GM23248 (cell line): ENCODE data around the gene NCF1. TPM values are rescaled to one million over a fixed set of nuclear protein-coding genes. Genes with fewer than 3 reads are reported as not detected.
"Not testable (repeated sequence)": the region's sequence is repeated elsewhere in the genome, so short reads cannot be mapped to it uniquely, and the experiment has no call there.

Experiments
- DNase-seq: peaks from one replicate; pipeline ENCODE4 v3.0.0-alpha.2; 2015
- H2AFZ ChIP-seq: fragments of 200-600 bp; sonication (generic); 2 replicates; pipeline ENCODE4 v1.6.1; 2016; ENCODE audit warnings: antibody characterized with exemption
- H3F3A ChIP-seq: fragments of 200-600 bp; sonication (generic); 2 replicates; pipeline ENCODE4 v1.6.1; 2016; ENCODE audit warnings: mild to moderate bottlenecking, antibody characterized with exemption, mixed run types; ENCODE audit not compliant: insufficient read depth
- H3K27ac ChIP-seq: fragments of 200-600 bp; sonication (generic); 2 replicates; pipeline ENCODE4 v1.5.1; 2016; ENCODE audit warnings: mild to moderate bottlenecking
- H3K27me3 ChIP-seq: fragments of 200-600 bp; sonication (generic); replicated peaks from 2 replicates; pipeline ENCODE4 v1.6.1; 2016; ENCODE audit warnings: mild to moderate bottlenecking; ENCODE audit not compliant: insufficient read depth
- H3K36me3 ChIP-seq: fragments of 200-600 bp; sonication (generic); 2 replicates; pipeline ENCODE4 v1.6.1; 2016; ENCODE audit warnings: low read depth, mild to moderate bottlenecking
- H3K4me1 ChIP-seq: fragments of 200-600 bp; sonication (generic); 2 replicates; pipeline ENCODE4 v1.6.1; 2016; ENCODE audit warnings: mild to moderate bottlenecking; ENCODE audit not compliant: insufficient read depth
- H3K4me2 ChIP-seq: fragments of 200-600 bp; sonication (generic); one replicate; pipeline ENCODE4 v1.6.1; 2016; ENCODE audit warnings: mild to moderate bottlenecking; ENCODE audit not compliant: unreplicated experiment
- H3K4me3 ChIP-seq: fragments of 200-600 bp; sonication (generic); 2 replicates; pipeline ENCODE4 v1.5.1; 2016; ENCODE audit warnings: mild to moderate bottlenecking
- H3K79me2 ChIP-seq: fragments of 200-600 bp; sonication (generic); 2 replicates; pipeline ENCODE4 v1.6.1; 2016; ENCODE audit warnings: mild to moderate bottlenecking; ENCODE audit not compliant: insufficient read depth
- H3K9ac ChIP-seq: fragments of 200-600 bp; sonication (generic); 2 replicates; pipeline ENCODE4 v1.6.1; 2016; ENCODE audit warnings: mild to moderate bottlenecking
- H3K9me2 ChIP-seq: fragments of 200-600 bp; sonication (generic); 2 replicates; pipeline ENCODE4 v1.6.1; 2016; ENCODE audit warnings: mixed run types, mild to moderate bottlenecking, moderate library complexity; ENCODE audit not compliant: insufficient read depth
- H3K9me3 ChIP-seq: fragments of 200-600 bp; sonication (generic); one replicate; pipeline ENCODE4 v1.6.1; 2017; ENCODE audit warnings: low read depth
- H4K20me1 ChIP-seq: fragments of 200-600 bp; sonication (generic); 2 replicates; pipeline ENCODE4 v1.6.0; 2016; ENCODE audit not compliant: insufficient read depth
- WGBS, 2 experiments: methylation state at CpG; one replicate each; pipeline ENCODE4 v1.1.6; 2015 to 2017; ENCODE audit warnings: low lambda C conversion rate in 2 of 2, low coverage in 1 of 2; ENCODE audit errors: missing lambda C conversion rate in 2 of 2; 5-methylcytosine and 5-hydroxymethylcytosine counted together
- in situ Hi-C: fragments of 300-500 bp; cut with MboI; formaldehyde crosslinking; loops from 2 replicates; pipeline ENCODE4 v1.15.0; 2020
- polyA plus RNA-seq: library from polyadenylated mRNA; unstranded; fragments of >200 nt; fragmentation: Nextera tagmentation; extraction: Ambion mirVana; gene quantifications from 2 replicates; pipeline ENCODE4 v1.2.1, GENCODE V29; 2016
- total RNA-seq: library from RNA; depleted of rRNA; stranded (reverse); fragments of >200 nt; shearing (Covaris generic); gene quantifications from 2 replicates; pipeline ENCODE4 v1.2.3, GENCODE V29; 2014; rRNA removed

Gene NCF1
- total and polyA plus RNA-seq, 2 experiments from 2014 or later, result not detected

- WGBS, 2 experiments, result 26 to 40% methylated on average over 1 to 3 of the region's 4 CpGs
- in situ Hi-C loops, H3K9me3 ChIP-seq, H3K36me3 ChIP-seq, H3K79me2 ChIP-seq, H3F3A ChIP-seq, H3K4me1 ChIP-seq, H3K27me3 ChIP-seq, DNase-seq, H3K9me2 ChIP-seq, H2AFZ ChIP-seq, H3K4me2 ChIP-seq, H4K20me1 ChIP-seq, H3K4me3 ChIP-seq, H3K27ac ChIP-seq, H3K9ac ChIP-seq: not testable (repeated sequence)
These were observed 56.6 kb downstream of the NCF1 start for GRCh38 chr7:74830411-74830810.

Other genes with a start within 250 kb of the NCF1 start
- gene GTF2I, start 116.3 kb upstream of the NCF1 start, total RNA-seq, result 76.0 and 80.2 TPM in 2 replicates
- gene GTF2I, start 116.3 kb upstream of the NCF1 start, polyA plus RNA-seq, result 90.9 and 91.7 TPM in 2 replicates
- gene GTF2IRD2, start 77.6 kb downstream of the NCF1 start, total RNA-seq, result 6.7 and 14.8 TPM in 2 replicates
- gene GTF2IRD2, start 77.6 kb downstream of the NCF1 start, polyA plus RNA-seq, result 12.6 and 13.2 TPM in 2 replicates
- gene CASTOR2, start 190.7 kb downstream of the NCF1 start, total RNA-seq, result 6.2 and 8.4 TPM in 2 replicates
- gene CASTOR2, start 190.7 kb downstream of the NCF1 start, polyA plus RNA-seq, result 0.70 and 2.9 TPM in 2 replicates